Vagina (tissue), 2 donors: ENCODE measurements around the gene RGS3. TPM values are rescaled to one million over a fixed set of nuclear protein-coding genes. Genes with fewer than 3 reads are reported as not detected.

Source experiments
- DNase-seq, 2 donors: peaks; one replicate each; pipeline ENCODE4 v3.0.0-alpha.2; 2017; ENCODE audit errors: extremely low spot score in 2 of 2
- H3K27ac ChIP-seq: fragments of 200-600 bp; sonication (generic); one replicate; pipeline ENCODE4 v1.5.1; 2019
- H3K27me3 ChIP-seq: fragments of 200-600 bp; sonication (generic); one replicate; pipeline ENCODE4 v1.5.1; 2019
- H3K36me3 ChIP-seq, 2 donors: fragments of 200-600 bp; sonication (generic); one replicate each; pipeline ENCODE4 v1.5.1; 2017 to 2019
- H3K4me1 ChIP-seq: fragments of 200-600 bp; sonication (generic); one replicate; pipeline ENCODE4 v1.5.1; 2019
- H3K4me3 ChIP-seq, 2 donors: fragments of 200-600 bp; sonication (generic); 1 replicate in 1 of 2; 2 replicates in 1 of 2; pipeline ENCODE4 v1.5.1; 2016 to 2019
- H3K9me3 ChIP-seq: fragments of 200-600 bp; sonication (generic); one replicate; pipeline ENCODE4 v1.5.1; 2019
- POLR2A ChIP-seq, 2 donors: fragments of 450-650 bp; IDR thresholded peaks; one replicate each; pipeline ENCODE4 v1.6.1; 2017; ENCODE audit warnings: antibody characterized with exemption in 2 of 2, mild to moderate bottlenecking in 2 of 2, moderate library complexity in 2 of 2
- POLR2AphosphoS5 ChIP-seq, 2 donors: sonication (generic); formaldehyde crosslinking; IDR thresholded peaks; one replicate each; pipeline ENCODE4 v1.9.0; 2017; ENCODE audit warnings: antibody characterized with exemption in 2 of 2, mild to moderate bottlenecking in 2 of 2, low read depth in 1 of 2; ENCODE audit not compliant: insufficient read depth in 1 of 2
- intact Hi-C: fragments of 100-400 bp; cut with DNase I; formaldehyde crosslinking; loops from one replicate; pipeline ENCODE4 v1.15.1; 2023
- total RNA-seq: library from RNA; depleted of rRNA; stranded (reverse); fragments of >200 nt; gene quantifications from one replicate; pipeline ENCODE4 v1.2.3, GENCODE V29; 2016
- TF ChIP-seq, protein P1 (sequence below), 3 experiments: fragments of 450-650 bp in 2 of 3; fragments of 200-600 bp in 1 of 3; sonication (generic) in 1 of 3; IDR thresholded peaks; one replicate each; pipeline ENCODE4 v1.5.1; 2017 to 2019; ENCODE audit warnings: antibody characterized with exemption in 3 of 3, mild to moderate bottlenecking in 2 of 3, moderate library complexity in 2 of 3

RGS3 gene
- total RNA-seq, 1 donor from 2014 or later = 27.0 TPM

DNA sequence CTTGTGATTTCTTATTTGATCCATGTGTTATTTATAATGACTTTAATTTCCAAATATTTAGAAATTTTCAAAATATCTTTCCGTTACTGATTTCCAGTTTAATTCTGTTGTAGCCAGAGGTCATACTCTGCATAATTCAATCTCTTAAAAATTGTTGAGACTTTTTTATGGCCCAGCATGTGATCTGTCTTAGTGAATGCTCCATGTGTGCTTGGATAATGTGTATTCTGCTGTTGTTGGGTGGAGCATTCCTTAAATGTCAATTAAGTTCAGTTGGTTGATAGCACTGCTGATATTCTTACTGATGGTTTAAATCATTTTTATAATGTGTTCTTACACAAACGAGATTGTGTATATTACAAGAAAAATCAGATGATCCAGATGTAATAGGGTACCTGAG, 180.8 kb downstream of the RGS3 start:
- no peaks in the 10 kb centered on the region for H3K27me3 ChIP-seq
- H3K4me3 ChIP-seq = no peak overlapping the region
- no peak overlapping the region for H3K27ac ChIP-seq
- DNase-seq = no peak
- intact Hi-C loops = no loop called here
- no peaks in the 10 kb centered on the region for H3K36me3 ChIP-seq
- peaks cover 15% of the 10 kb centered on the region for H3K4me1 ChIP-seq
- TF ChIP-seq, protein P1, sequence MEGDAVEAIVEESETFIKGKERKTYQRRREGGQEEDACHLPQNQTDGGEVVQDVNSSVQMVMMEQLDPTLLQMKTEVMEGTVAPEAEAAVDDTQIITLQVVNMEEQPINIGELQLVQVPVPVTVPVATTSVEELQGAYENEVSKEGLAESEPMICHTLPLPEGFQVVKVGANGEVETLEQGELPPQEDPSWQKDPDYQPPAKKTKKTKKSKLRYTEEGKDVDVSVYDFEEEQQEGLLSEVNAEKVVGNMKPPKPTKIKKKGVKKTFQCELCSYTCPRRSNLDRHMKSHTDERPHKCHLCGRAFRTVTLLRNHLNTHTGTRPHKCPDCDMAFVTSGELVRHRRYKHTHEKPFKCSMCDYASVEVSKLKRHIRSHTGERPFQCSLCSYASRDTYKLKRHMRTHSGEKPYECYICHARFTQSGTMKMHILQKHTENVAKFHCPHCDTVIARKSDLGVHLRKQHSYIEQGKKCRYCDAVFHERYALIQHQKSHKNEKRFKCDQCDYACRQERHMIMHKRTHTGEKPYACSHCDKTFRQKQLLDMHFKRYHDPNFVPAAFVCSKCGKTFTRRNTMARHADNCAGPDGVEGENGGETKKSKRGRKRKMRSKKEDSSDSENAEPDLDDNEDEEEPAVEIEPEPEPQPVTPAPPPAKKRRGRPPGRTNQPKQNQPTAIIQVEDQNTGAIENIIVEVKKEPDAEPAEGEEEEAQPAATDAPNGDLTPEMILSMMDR (IDR thresholded peaks at IDR 0.05) = no peak
- TF ChIP-seq POLR2A (IDR thresholded peaks at IDR 0.05) = no peak
- TF ChIP-seq POLR2AphosphoS5 (IDR thresholded peaks at IDR 0.05; ENCODE audit: insufficient read depth in 1 of 2, low read depth in 1 of 2) = no peak
- H3K9me3 ChIP-seq = peaks cover 5% of the 10 kb centered on the region

DNA sequence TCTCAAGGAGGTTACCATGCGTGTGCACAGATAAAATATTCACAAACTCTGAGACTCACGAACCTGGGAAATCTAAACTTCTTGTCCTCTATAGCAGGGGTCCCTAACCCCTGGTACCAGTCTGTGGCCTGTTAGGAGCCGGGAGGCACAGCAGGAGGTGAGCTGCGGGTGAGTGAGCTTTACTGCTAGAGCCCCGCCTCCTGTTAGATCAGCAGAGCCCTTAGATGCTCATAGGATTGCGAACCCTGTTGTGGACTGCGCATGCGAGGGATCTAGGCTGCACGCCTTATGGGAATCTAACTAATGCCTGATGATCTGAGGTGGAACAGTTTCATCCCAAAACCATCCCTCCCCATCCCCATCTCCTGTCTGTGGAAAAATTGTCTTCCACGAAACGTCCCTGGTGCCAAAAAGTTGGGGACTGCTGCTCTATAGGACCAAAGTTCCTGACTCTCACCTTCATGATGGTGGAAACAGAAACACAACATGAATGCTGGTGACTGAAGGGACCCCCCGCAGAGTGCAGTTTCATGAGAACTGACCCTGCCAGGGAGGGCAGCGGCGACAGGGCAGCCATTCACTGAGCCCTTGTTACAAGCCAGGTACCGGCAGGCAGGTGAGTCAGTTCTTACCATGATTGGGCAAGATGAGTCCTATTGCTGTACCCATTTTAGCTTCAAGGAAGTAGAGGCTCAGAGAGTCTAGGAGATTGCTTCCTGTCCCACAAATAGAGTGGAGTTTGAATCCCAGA, 181.9 kb downstream of the RGS3 start:
- no peaks in the 10 kb centered on the region for H3K27me3 ChIP-seq
- no peak for DNase-seq
- no peak overlapping the region for H3K27ac ChIP-seq
- peaks cover 5% of the 10 kb centered on the region for H3K9me3 ChIP-seq
- H3K4me3 ChIP-seq = no peak overlapping the region
- no peaks in the 10 kb centered on the region for H3K36me3 ChIP-seq
- TF ChIP-seq POLR2A (IDR thresholded peaks at IDR 0.05) = no peak
- TF ChIP-seq, protein P1 (IDR thresholded peaks at IDR 0.05) = no peak
- no peak for TF ChIP-seq POLR2AphosphoS5 (IDR thresholded peaks at IDR 0.05; ENCODE audit: insufficient read depth in 1 of 2, low read depth in 1 of 2)
- intact Hi-C loops = no loop called here
- peaks cover 17% of the 10 kb centered on the region for H3K4me1 ChIP-seq

DNA sequence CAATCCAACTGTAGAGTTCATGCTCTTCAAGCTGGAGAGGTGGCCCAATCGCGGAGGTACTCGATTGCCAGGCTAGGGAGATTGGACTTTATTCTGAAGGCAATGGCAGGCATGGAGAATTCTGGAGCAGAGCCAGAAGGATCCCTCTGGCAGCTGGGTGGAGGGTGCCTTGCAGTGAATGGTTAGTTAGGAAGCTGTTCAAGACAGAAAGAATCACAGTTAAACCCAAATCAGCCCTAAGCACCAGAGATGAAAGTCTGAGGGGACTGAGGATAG, 182.4 kb downstream of the RGS3 start:
- peaks cover 17% of the 10 kb centered on the region for H3K4me1 ChIP-seq
- H3K9me3 ChIP-seq = peaks cover 5% of the 10 kb centered on the region
- no peak overlapping the region for H3K4me3 ChIP-seq
- no peaks in the 10 kb centered on the region for H3K36me3 ChIP-seq
- intact Hi-C loops = no loop called here
- no peak overlapping the region for H3K27ac ChIP-seq
- no peak for TF ChIP-seq POLR2AphosphoS5 (IDR thresholded peaks at IDR 0.05; ENCODE audit: insufficient read depth in 1 of 2, low read depth in 1 of 2)
- TF ChIP-seq POLR2A (IDR thresholded peaks at IDR 0.05) = no peak
- TF ChIP-seq, protein P1 (IDR thresholded peaks at IDR 0.05) = no peak
- no peak for DNase-seq
- no peaks in the 10 kb centered on the region for H3K27me3 ChIP-seq

DNA sequence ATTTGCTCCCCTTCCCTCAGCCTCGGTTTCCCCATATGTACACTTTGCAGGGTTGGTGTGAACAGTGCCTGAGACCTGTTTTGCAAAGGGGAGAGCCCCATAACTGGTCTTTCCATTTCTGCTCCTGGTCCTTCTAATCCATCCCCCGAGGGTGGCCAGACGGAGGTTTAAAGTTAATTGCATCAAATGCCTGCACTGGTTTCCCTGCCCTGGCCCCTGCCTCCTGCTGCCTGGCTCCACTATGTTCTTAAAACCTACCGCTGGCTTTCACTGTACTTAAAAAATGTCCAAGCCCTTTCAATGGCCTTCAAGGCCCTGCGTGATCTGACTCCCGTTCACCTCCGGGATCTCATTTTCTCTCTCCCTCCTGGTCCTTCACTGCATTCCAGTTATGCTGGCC, 183.0 kb downstream of the RGS3 start:
- no peaks in the 10 kb centered on the region for H3K36me3 ChIP-seq
- no peak for TF ChIP-seq POLR2A (IDR thresholded peaks at IDR 0.05)
- intact Hi-C loops = no loop called here
- peaks cover 5% of the 10 kb centered on the region for H3K9me3 ChIP-seq
- H3K4me1 ChIP-seq = peaks cover 17% of the 10 kb centered on the region
- no peak overlapping the region for H3K4me3 ChIP-seq
- H3K27me3 ChIP-seq = no peaks in the 10 kb centered on the region
- no peak overlapping the region for H3K27ac ChIP-seq
- no peak for DNase-seq

Other genes with a start within 250 kb of the RGS3 start
- 28.7 TPM for gene FKBP15, start 242.4 kb upstream of the RGS3 start, total RNA-seq
- 9.3 TPM for gene SLC31A1, start 242.2 kb upstream of the RGS3 start, total RNA-seq
- 25.3 TPM for gene CDC26, start 188.2 kb upstream of the RGS3 start, total RNA-seq
- 11.8 TPM for gene PRPF4, start 188.1 kb upstream of the RGS3 start, total RNA-seq
- gene RNF183, start 160.4 kb upstream of the RGS3 start, total RNA-seq = not detected
- 2.0 TPM for gene WDR31, start 123.5 kb upstream of the RGS3 start, total RNA-seq
- 3.9 TPM for gene BSPRY, start 114.2 kb upstream of the RGS3 start, total RNA-seq
- 31.7 TPM for gene HDHD3, start 86.7 kb upstream of the RGS3 start, total RNA-seq
- gene ALAD, start 62.4 kb upstream of the RGS3 start, total RNA-seq = 29.5 TPM
- gene POLE3, start 53.1 kb upstream of the RGS3 start, total RNA-seq = 17.4 TPM
- not detected for gene C9orf43, start 53.0 kb upstream of the RGS3 start, total RNA-seq